NCI-H69 (cell line): ENCODE data around the gene GRP.

Experiments used
- DNase-seq: peaks from one replicate; lab custom pipeline; 2025; lab: John Stamatoyannopoulos, UW

Gene GRP

GRCh38 chr18:59219672-59220163, at the start of gene GRP:
Gene GRP (plus strand): TSS chr18:59220158. CDS start chr18:59220266, 108 bp downstream.
- DNase-seq: peak; percentile 81

- DNase-seq: no peak
Measured at GRCh38 chr18:59172664-59173249, 47.2 kb upstream of the GRP start.

DNA sequence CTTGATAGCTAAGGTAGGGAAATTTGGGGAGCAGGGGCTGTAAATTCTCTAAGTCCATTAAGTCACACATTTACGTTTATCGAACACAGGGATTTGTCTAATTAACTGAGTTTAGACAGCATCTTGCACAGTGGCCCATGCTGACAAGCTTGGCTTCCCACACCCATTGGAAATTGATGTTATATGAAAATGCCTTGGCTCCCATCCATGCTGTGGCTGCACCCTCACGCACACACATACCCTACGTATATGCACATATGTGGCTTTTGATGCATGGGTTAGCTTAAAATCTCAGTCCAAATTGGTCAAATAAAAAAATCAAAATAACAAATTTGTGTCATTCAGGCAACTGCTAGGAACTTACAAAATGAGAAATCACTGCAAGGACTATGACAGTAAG, 42.5 kb upstream of the GRP start:
- DNase-seq: no peak

DNA sequence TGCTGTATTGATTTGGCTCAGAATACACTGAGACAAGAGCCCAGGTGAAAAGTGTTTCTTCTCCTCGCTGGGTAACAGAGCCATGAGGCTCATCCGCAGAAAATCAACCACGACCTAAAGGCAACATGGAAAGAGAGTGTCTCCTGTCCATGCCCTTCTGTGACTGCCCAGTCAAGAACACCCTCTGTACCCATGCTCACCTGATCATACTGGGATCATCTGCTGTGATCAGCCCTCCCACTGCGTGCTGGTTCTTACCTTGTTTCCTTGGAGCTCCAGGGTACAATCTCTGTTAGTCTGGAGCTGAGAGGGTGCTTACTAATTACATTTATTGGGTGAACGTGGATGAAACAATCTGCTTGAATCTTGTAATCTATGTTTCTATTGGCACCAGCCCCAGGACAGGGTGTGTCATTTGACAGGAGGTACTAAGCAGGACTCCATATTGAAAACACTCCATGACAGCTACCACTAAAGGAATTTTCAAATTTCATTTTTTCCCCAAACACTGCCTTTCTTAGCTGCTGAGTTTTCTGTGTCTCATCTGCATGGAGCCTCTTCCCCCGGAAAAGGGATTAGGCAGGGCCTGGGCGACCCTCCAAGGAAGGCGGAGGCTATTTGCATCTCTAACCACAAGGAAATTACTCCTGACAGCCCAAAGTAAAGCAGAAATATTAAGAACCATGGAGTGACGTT, 39.7 kb upstream of the GRP start:
- no peak for DNase-seq

GRCh38 chr18:59182673-59183072, 37.3 kb upstream of the GRP start:
- DNase-seq: no peak

GRCh38 chr18:59189008-59189407, 30.9 kb upstream of the GRP start:
- DNase-seq: no peak

GRCh38 chr18:59189746-59190145, 30.2 kb upstream of the GRP start:
- no peak for DNase-seq

- DNase-seq: peak; percentile 98
Measured at GRCh38 chr18:59196161-59196725, 23.7 kb upstream of the GRP start.

- DNase-seq: no peak
Measured at GRCh38 chr18:59197636-59198035, 22.3 kb upstream of the GRP start.

GRCh38 chr18:59198215-59198614, 21.7 kb upstream of the GRP start:
- no peak for DNase-seq

DNA sequence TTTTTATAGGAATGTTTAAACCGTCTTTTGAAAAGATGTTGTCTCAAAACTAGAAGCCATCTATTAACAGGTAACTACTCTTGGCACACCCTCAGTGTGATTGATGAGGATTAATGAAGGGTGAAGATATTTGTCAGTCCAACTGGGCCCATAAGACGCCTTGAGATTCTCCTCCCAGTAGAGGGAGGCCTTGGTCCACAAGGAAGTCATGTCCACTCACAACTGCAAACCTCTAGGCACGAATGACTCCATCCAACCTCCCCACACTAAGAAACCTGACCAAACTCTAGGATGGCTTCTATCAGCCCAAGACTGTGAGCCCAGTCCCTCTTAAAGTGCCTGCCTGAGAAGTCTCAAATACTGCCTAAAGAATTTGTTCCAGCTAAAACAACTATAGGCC, 19.2 kb upstream of the GRP start:
- DNase-seq: peak; percentile 49

- peak; percentile 83 for DNase-seq
Measured at GRCh38 chr18:59202258-59202820, 17.6 kb upstream of the GRP start.

DNA sequence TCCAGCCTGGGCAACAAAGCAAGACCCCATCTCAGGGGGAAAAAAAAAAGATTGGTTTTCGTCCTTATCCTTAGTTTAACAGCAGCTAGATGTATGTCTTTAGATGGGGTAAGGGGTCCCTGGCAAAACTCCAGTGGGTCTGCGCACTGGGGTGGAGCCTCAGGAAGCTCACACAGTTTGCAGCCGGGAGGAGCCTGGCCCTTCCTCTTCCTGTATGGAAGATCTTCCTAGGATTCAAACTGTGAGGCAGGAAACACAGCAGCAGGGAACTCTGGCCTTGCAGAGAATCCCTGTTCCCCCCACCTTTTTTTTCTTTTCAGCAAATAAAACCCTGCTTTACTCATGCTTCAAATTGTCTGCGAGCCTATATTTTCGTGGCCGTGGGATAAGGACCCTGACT, 12.5 kb upstream of the GRP start:
- peak; percentile 78 for DNase-seq

- peak; percentile 53 for DNase-seq
Measured at GRCh38 chr18:59208602-59209125, 11.3 kb upstream of the GRP start.

GRCh38 chr18:59210299-59210698, 9.7 kb upstream of the GRP start:
- DNase-seq: no peak

DNA sequence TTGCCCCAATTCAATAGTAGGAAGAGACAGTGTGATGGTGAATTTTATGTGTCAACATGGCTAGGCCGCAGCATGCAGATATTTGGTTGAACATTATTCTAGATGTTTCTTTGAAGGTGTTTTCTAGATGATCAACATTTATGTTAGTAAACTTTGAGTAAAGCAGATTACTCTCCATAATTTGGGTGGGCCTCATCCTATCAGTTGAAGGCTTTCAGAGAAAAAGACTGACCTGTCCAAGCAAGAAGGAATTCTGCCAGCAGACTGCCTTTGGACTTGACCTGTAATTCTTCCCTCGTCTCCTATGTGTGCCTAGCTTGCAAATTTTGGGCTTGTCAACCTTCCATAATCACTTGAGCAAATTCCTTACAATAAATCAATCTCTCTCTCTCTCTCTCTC, 8.3 kb upstream of the GRP start:
- no peak for DNase-seq

GRCh38 chr18:59218018-59218417, 1.9 kb upstream of the GRP start:
- DNase-seq: peak; percentile 60

- DNase-seq: peak; percentile 87
Measured at GRCh38 chr18:59220164-59220783, 316 bp downstream of the GRP start.

- DNase-seq: peak; percentile 87
Measured at GRCh38 chr18:59220784-59221765, 1.1 kb downstream of the GRP start.

DNA sequence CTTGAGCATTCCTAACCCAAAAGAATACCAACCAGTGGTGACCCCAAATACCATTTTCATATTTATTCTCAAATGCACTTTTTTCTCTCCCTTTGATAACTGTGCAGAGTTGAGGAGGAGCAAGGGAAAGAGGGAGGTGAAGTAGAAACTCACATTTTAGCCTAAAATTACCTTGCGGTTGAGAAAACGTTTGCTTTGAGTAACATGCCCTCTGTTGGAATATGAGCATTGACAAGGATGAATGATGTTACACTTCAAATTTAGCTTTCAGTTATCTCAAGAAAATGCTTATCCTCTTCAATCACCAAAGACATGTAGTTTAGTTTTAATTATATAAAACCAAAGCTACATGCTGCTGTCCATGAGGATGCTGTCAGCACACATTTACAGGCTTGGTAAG, 2.4 kb downstream of the GRP start:
- DNase-seq: no peak

- DNase-seq: no peak
Measured at GRCh38 chr18:59228351-59228750, 8.4 kb downstream of the GRP start.
